K562 (cell line): ENCODE measurements around the gene ZNF774. TPM values are rescaled to one million over a fixed set of nuclear protein-coding genes. Genes with fewer than 3 reads are reported as not detected.

Source experiments
- RBM17 ChIP-seq: fragments of 200-400 bp; formaldehyde crosslinking; IDR thresholded peaks from 2 replicates; pipeline ENCODE4 v1.6.1; 2017; ENCODE audit warnings: low read depth, mild to moderate bottlenecking, low read length, borderline replicate concordance
- TARDBP ChIP-seq: fragments of 450-650 bp; IDR thresholded peaks from 2 replicates; pipeline ENCODE4 v1.6.1; 2016
- ZNF311 ChIP-seq: fragments of 250-450 bp; sonication (Bioruptor Pico); IDR thresholded peaks from 2 replicates; pipeline ENCODE4 v1.4.0; 2020; ENCODE audit warnings: mild to moderate bottlenecking, moderate library complexity
- ZNF407 ChIP-seq: fragments of 450-650 bp; IDR thresholded peaks from 2 replicates; pipeline ENCODE4 v1.6.1; 2016; ENCODE audit warnings: low read depth
- polyA plus RNA-seq, 8 experiments: library from polyadenylated mRNA; depleted of rRNA in 4 of 8; stranded (reverse) in 5 of 8; unstranded in 3 of 8; fragments of >200 nt; fragmentation: Nextera tagmentation in 2 of 8; fragmentation: Illumina TruSeq in 1 of 8; extraction: Ambion mirVana in 2 of 8; extraction: Trizol in 1 of 8; gene quantifications; 2 replicates each; pipeline versions ENCODE4 v1.2.1 to v1.2.3, GENCODE V29; 2011 to 2014; ENCODE audit warnings: inconsistent platforms in 1 of 8, missing spikeins in 1 of 8
- total RNA-seq, 7 experiments: library from RNA; depleted of rRNA in 6 of 7; stranded (reverse); fragments of >200 nt in 6 of 7; fragmentation: Illumina TruSeq in 2 of 7; extraction: Trizol in 2 of 7; gene quantifications; 2 replicates each; pipeline versions ENCODE4 v1.2.1 to v1.2.3, GENCODE V29; 2011 to 2021; ENCODE audit warnings: low replicate concordance in 1 of 7
- TF ChIP-seq, protein P1 (sequence below): IDR thresholded peaks from 3 replicates; pipeline ENCODE4 v1.6.1; 2011; ENCODE audit warnings: borderline replicate concordance, mild to moderate bottlenecking; ENCODE audit not compliant: insufficient read length, insufficient read depth

The ZNF774 gene
- total and polyA plus RNA-seq, 9 of the 15 experiments (the other 6 are each of a cell fraction or from before 2014, with no cell fraction given), result 0.32 to 2.0 (median 1.2) TPM

DNA sequence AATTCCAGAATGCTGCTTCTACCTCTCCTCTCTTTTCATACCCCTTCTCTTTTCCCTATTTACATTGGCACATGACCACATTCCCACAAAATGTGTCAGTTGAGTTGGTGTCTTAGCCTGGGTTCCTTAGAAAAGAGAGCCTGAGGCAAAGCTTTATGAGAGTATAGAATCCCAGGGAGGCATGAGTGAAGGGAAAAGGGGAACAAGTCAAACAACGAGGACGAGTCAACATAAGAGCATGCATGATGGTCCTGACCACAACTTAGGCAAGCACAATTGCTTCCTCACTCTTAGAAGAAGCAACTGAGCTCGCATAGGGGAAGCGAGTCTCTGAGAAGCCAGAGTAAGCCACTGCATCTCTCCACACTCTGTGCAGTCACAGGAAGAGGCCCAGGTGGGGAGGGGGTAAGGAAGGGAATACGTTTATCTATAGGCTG, 15.4 kb upstream of the ZNF774 start (continued):
- TF ChIP-seq, protein P1, sequence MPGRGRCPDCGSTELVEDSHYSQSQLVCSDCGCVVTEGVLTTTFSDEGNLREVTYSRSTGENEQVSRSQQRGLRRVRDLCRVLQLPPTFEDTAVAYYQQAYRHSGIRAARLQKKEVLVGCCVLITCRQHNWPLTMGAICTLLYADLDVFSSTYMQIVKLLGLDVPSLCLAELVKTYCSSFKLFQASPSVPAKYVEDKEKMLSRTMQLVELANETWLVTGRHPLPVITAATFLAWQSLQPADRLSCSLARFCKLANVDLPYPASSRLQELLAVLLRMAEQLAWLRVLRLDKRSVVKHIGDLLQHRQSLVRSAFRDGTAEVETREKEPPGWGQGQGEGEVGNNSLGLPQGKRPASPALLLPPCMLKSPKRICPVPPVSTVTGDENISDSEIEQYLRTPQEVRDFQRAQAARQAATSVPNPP, result no peak
- TF ChIP-seq ZNF311 (CRISPR knock-in tag) (no peak), RBM17 (no peak), ZNF407 (no peak), TARDBP (no peak)
